ENCODE data around the gene SLC41A2.

GRCh38 chr12:104955703-104956102, 2.4 kb downstream of the SLC41A2 start:
- TF ChIP-seq, protein P1, sequence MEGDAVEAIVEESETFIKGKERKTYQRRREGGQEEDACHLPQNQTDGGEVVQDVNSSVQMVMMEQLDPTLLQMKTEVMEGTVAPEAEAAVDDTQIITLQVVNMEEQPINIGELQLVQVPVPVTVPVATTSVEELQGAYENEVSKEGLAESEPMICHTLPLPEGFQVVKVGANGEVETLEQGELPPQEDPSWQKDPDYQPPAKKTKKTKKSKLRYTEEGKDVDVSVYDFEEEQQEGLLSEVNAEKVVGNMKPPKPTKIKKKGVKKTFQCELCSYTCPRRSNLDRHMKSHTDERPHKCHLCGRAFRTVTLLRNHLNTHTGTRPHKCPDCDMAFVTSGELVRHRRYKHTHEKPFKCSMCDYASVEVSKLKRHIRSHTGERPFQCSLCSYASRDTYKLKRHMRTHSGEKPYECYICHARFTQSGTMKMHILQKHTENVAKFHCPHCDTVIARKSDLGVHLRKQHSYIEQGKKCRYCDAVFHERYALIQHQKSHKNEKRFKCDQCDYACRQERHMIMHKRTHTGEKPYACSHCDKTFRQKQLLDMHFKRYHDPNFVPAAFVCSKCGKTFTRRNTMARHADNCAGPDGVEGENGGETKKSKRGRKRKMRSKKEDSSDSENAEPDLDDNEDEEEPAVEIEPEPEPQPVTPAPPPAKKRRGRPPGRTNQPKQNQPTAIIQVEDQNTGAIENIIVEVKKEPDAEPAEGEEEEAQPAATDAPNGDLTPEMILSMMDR (IDR thresholded peaks at IDR 0.05) = no peak
- no peak for TF ChIP-seq ZFX (IDR thresholded peaks at IDR 0.05; ENCODE audit: borderline replicate concordance)

Data from 22Rv1 (cell line).